DMS53 treated with DMSO at 0.1 percent for 48 hours (cell line): Measurements from ENCODE around the gene RPUSD2.

ENCODE experiments used
- DNase-seq: peaks from one replicate; lab custom pipeline; 2025; ENCODE audit not compliant: unreplicated experiment; lab: John Stamatoyannopoulos, UW

RPUSD2 gene

DNA sequence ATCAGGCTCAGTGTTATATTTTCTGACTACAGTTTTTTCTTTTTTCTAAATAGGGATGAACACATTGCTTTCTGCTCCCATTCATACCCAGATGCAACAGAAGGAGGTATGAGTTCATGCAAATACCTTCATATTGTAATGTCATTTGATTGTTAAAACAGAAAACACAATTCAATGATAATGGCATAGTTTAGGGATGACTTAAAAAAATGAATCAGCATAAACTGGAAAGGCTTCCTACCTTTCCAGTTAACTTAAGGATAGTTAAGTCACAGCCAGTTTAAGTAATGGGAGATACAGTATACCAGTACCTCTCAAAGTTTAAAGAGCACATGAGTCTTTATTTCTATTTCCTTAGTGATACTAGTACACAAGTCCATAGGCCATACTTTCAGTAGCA lies 49.8 kb downstream of the RPUSD2 start:
- no peak for DNase-seq

DNA sequence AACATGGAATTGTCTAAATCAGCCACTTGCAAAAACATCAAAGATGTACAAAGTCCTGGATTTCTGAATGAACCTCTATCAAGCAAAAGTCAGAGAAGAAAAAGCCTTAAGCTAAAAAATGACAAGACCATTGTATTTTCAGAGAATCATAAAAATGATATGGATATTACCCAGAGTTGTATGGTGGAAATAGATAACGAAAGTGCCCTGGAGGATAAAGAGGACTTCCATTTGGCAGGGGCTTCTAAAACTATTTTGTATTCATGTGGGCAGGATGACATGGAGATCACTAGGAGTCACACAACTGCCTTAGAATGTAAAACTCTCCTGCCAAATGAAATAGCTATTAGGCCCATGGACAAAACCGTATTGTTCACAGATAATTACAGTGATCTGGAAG lies 54.3 kb downstream of the RPUSD2 start:
- DNase-seq: no peak
